Nephron progenitor cell (in vitro differentiated cells): Measurements from ENCODE around the gene TRAK2.

Source experiments
- DNase-seq: peaks from one replicate; pipeline ENCODE4 v3.0.0; 2021
- H3K27ac Mint-ChIP-seq: 2 replicates; pipeline ENCODE4 v1.8.0; 2021; ENCODE audit warnings: mild to moderate bottlenecking, moderate library complexity, mixed read lengths
- H3K27me3 Mint-ChIP-seq: 2 replicates; pipeline ENCODE4 v1.8.0; 2021; ENCODE audit warnings: mild to moderate bottlenecking, low read depth, mixed read lengths; ENCODE audit not compliant: poor library complexity
- H3K36me3 Mint-ChIP-seq: 2 replicates; pipeline ENCODE4 v1.8.0; 2021; ENCODE audit warnings: low read depth, mixed read lengths
- H3K4me1 Mint-ChIP-seq: 2 replicates; pipeline ENCODE4 v1.8.0; 2021; ENCODE audit warnings: mixed read lengths
- H3K4me3 Mint-ChIP-seq: 2 replicates; pipeline ENCODE4 v1.8.0; 2021; ENCODE audit warnings: mild to moderate bottlenecking, moderate library complexity, mixed read lengths
- H3K9me3 Mint-ChIP-seq: 2 replicates; pipeline ENCODE4 v1.8.0; 2021; ENCODE audit warnings: mild to moderate bottlenecking, moderate library complexity, mixed read lengths
- TF ChIP-seq, protein P1 (sequence below): fragments of 200-600 bp; sonication (generic); IDR thresholded peaks from 2 replicates; pipeline ENCODE4 v1.5.0; 2021; ENCODE audit warnings: antibody characterized with exemption

Gene TRAK2

DNA sequence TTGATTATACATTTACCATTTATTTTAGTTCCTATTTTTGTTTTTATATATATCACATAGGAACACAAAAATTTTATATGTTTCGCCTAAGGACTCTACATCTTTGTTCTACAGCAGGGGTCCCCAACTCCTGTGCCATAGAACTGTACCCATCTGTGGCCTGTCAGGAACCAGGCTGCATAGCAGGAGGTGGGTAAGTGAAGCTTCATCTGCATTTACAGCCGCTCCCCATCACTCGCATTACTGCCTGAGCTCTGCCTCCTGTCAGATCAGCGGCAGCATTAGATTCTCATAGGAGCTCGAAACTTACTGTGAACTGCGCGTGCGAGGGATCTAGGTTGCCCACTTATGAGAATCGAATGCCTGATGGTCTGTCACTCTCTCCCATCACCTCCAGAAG, 25.3 kb downstream of the TRAK2 start:
- Mint-ChIP-seq H3K9me3 (peaks cover 36% of the 10 kb centered on the region), H3K4me3 (no peak overlapping the region), H3K27me3 (peaks cover 7% of the 10 kb centered on the region), H3K4me1 (no peaks in the 10 kb centered on the region), H3K36me3 (peaks cover 18% of the 10 kb centered on the region), H3K27ac (no peak overlapping the region)
- no peak for DNase-seq
- TF ChIP-seq, protein P1, sequence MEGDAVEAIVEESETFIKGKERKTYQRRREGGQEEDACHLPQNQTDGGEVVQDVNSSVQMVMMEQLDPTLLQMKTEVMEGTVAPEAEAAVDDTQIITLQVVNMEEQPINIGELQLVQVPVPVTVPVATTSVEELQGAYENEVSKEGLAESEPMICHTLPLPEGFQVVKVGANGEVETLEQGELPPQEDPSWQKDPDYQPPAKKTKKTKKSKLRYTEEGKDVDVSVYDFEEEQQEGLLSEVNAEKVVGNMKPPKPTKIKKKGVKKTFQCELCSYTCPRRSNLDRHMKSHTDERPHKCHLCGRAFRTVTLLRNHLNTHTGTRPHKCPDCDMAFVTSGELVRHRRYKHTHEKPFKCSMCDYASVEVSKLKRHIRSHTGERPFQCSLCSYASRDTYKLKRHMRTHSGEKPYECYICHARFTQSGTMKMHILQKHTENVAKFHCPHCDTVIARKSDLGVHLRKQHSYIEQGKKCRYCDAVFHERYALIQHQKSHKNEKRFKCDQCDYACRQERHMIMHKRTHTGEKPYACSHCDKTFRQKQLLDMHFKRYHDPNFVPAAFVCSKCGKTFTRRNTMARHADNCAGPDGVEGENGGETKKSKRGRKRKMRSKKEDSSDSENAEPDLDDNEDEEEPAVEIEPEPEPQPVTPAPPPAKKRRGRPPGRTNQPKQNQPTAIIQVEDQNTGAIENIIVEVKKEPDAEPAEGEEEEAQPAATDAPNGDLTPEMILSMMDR = no peak

DNA sequence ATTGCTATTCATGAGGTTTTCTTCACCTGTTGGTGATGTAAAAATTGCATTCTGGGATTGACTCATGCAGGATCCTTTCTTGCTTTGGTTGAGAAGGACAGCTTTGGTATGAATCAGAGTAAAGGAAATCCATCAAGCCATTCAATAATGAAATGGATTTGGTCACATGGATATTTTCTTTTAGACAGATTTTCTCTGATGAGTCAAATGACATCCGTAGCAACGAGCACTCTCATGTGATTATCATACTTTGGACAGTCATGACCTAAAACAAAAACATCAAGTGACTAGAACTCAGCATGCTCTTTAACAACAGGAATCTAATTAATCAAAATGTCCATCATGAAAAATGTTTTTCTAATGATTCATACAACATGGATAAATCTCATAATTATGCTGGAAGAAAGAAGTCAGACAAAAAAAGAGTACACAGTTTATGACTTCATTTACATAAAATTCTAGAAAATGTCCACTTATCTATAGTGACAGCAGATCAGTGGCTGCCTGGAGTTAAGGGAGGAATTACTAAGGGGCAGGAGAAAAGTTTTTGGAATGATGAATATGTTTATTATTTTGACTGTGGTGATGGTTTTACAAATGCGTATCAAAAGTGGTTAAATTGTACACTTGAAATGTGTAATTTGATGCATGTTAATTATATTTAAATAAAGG, 30.7 kb downstream of the TRAK2 start:
- no peaks in the 10 kb centered on the region for H3K27me3 Mint-ChIP-seq
- H3K36me3 Mint-ChIP-seq = no peaks in the 10 kb centered on the region
- DNase-seq = no peak
- H3K27ac Mint-ChIP-seq = no peak overlapping the region
- no peak overlapping the region for H3K4me3 Mint-ChIP-seq
- no peaks in the 10 kb centered on the region for H3K4me1 Mint-ChIP-seq
- H3K9me3 Mint-ChIP-seq = no peaks in the 10 kb centered on the region
- TF ChIP-seq, protein P1 = no peak

DNA sequence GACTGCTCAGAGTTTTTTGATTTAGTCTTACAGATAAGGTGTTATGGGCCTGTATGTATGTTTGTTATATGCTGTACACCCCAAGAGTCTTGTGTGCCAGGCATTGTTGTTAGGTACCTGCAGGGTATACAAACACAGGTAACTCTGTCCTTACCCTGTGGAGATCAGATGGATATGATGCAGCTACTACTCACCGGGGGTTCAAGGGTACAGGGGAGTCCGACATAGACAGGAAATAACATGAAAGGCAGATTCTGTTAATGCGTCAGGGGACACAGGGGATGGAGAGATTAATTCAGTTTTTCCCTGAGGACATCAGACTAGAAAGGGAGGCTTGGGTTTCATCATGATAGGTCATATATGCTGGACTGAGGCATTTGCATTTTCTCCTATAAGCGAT, 31.3 kb downstream of the TRAK2 start:
- Mint-ChIP-seq H3K9me3 (no peaks in the 10 kb centered on the region), H3K4me3 (no peak overlapping the region), H3K27ac (no peak overlapping the region), H3K36me3 (no peaks in the 10 kb centered on the region), H3K27me3 (no peaks in the 10 kb centered on the region), H3K4me1 (no peaks in the 10 kb centered on the region)
- TF ChIP-seq, protein P1 = no peak
- DNase-seq = no peak

DNA sequence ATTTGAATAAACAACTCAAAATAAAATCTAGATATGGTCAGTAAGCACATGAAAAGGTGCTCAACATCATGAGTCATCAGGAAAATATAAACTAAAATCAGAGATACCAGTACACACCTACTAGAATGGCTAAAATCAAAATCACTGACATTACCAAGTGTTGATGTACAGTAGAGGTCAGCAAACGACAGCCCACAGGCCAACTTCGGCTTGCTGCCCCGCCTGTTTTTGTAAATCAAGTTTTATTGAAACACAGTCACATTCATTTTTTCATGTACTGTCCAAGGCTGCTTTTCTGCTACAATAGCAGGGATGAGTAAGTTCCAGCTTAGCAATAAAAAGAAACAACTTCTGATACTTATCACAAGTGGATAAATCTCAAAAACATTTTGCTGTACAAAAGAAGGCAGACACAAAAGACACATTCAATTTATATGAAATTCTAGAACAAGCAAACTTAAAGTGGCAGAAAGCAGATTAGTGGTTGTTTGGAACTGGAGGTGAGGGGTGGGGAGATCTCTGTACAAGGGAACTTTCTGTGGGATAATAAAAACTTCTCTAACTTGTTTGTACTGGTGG, 32.1 kb downstream of the TRAK2 start:
- Mint-ChIP-seq H3K27me3 (no peaks in the 10 kb centered on the region), H3K36me3 (no peaks in the 10 kb centered on the region), H3K27ac (no peak overlapping the region), H3K9me3 (no peaks in the 10 kb centered on the region), H3K4me3 (no peak overlapping the region), H3K4me1 (no peaks in the 10 kb centered on the region)
- TF ChIP-seq, protein P1 = no peak
- DNase-seq = no peak

DNA sequence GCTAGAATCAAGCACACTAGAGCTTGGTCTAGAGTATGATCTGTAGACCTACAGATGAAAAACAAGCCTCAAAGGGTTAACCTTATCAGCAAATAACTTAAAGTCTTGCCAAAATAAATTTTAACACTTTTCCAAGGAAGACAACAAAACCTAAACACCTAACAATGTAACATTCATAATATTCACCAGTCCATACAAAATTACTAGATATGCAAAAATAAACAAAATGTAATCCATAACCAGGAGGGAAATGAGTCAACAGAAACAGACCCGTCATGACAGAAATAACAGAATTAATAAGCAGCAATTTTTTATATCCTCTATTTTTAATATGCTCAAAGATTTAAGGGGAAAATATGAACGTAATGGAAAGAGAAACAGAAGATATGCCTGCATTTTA, 36.1 kb downstream of the TRAK2 start:
- no peak for DNase-seq
- TF ChIP-seq, protein P1 = no peak
- Mint-ChIP-seq H3K27ac (no peak overlapping the region), H3K4me1 (no peaks in the 10 kb centered on the region), H3K9me3 (no peaks in the 10 kb centered on the region), H3K27me3 (no peaks in the 10 kb centered on the region), H3K36me3 (peaks cover 7% of the 10 kb centered on the region), H3K4me3 (no peak overlapping the region)
